Trophoblast cell (in vitro differentiated cells and primary cell): ENCODE measurements around the gene MAGI1.
"Not testable (repeated sequence)": the region's sequence is repeated elsewhere in the genome, so short reads cannot be mapped to it uniquely, and the experiment has no call there.

Source experiments
- DNase-seq, 2 donors: peaks; one replicate each; pipeline ENCODE4 v3.0.0-alpha.2; 2016
- H2AFZ ChIP-seq: 2 replicates; pipeline ENCODE4 v1.6.1; 2013; ENCODE audit warnings: low read length, moderate library complexity, mild to moderate bottlenecking; ENCODE audit not compliant: insufficient read depth, poor library complexity
- H2AK5ac ChIP-seq: 2 replicates; pipeline ENCODE4 v1.6.1; 2013; ENCODE audit warnings: mild to moderate bottlenecking, low read length
- H2BK120ac ChIP-seq: 2 replicates; pipeline ENCODE4 v1.6.1; 2013; ENCODE audit warnings: low read length, mild to moderate bottlenecking, moderate library complexity; ENCODE audit not compliant: insufficient read depth, poor library complexity
- H2BK12ac ChIP-seq: 2 replicates; pipeline ENCODE4 v1.6.1; 2013; ENCODE audit warnings: mild to moderate bottlenecking, low read length, moderate library complexity
- H2BK5ac ChIP-seq: 2 replicates; pipeline ENCODE4 v1.6.1; 2013; ENCODE audit warnings: low read length, low read depth, moderate library complexity, mild to moderate bottlenecking; ENCODE audit not compliant: poor library complexity
- H3K14ac ChIP-seq: 2 replicates; pipeline ENCODE4 v1.6.1; 2013; ENCODE audit warnings: mild to moderate bottlenecking, low read length
- H3K18ac ChIP-seq: 2 replicates; pipeline ENCODE4 v1.6.1; 2013; ENCODE audit warnings: mild to moderate bottlenecking, low read length
- H3K23ac ChIP-seq: 2 replicates; pipeline ENCODE4 v1.6.1; 2013; ENCODE audit warnings: low read length
- H3K27ac ChIP-seq: 2 replicates; pipeline ENCODE4 v1.5.1; 2013; ENCODE audit warnings: low read depth, mild to moderate bottlenecking, inconsistent platforms, low read length, moderate library complexity
- H3K27me3 ChIP-seq: 2 replicates; pipeline ENCODE4 v1.6.1; 2013; ENCODE audit warnings: inconsistent platforms, mild to moderate bottlenecking, low read length, moderate library complexity; ENCODE audit not compliant: insufficient read depth
- H3K36me3 ChIP-seq, 2 experiments: 1 replicate in 1 of 2; 2 replicates in 1 of 2; pipeline ENCODE4 v1.6.1; 2013; ENCODE audit warnings: low read length in 2 of 2, mild to moderate bottlenecking in 2 of 2, moderate library complexity in 1 of 2; ENCODE audit not compliant: insufficient read depth in 2 of 2, control insufficient read depth in 1 of 2
- H3K4ac ChIP-seq: 2 replicates; pipeline ENCODE4 v1.6.1; 2013; ENCODE audit warnings: low read depth, mild to moderate bottlenecking, low read length, moderate library complexity
- H3K4me1 ChIP-seq, 2 experiments: 1 replicate in 1 of 2; 2 replicates in 1 of 2; pipeline ENCODE4 v1.6.1; 2013; ENCODE audit warnings: low read length in 2 of 2, mild to moderate bottlenecking in 2 of 2, moderate library complexity in 1 of 2; ENCODE audit not compliant: insufficient read depth in 2 of 2, control insufficient read depth in 1 of 2
- H3K4me2 ChIP-seq: 2 replicates; pipeline ENCODE4 v1.6.1; 2013; ENCODE audit warnings: inconsistent platforms, mild to moderate bottlenecking, low read length, moderate library complexity
- H3K4me3 ChIP-seq: 2 replicates; pipeline ENCODE4 v1.5.1; 2013; ENCODE audit warnings: mild to moderate bottlenecking, low read depth, low read length, inconsistent platforms
- H3K79me1 ChIP-seq: one replicate; pipeline ENCODE4 v1.6.1; 2013; ENCODE audit warnings: low read length
- H3K79me2 ChIP-seq: 2 replicates; pipeline ENCODE4 v1.6.1; 2013; ENCODE audit warnings: low read length, mild to moderate bottlenecking; ENCODE audit not compliant: control insufficient read depth, insufficient read depth, poor library complexity
- H3K9ac ChIP-seq: 2 replicates; pipeline ENCODE4 v1.6.1; 2013; ENCODE audit warnings: mild to moderate bottlenecking, low read length
- H3K9me3 ChIP-seq: 2 replicates; pipeline ENCODE4 v1.6.1; 2013; ENCODE audit warnings: low read depth, mild to moderate bottlenecking, control low read depth, inconsistent platforms, low read length; ENCODE audit not compliant: insufficient read depth
- H4K12ac ChIP-seq: 2 replicates; pipeline ENCODE4 v1.6.1; 2013; ENCODE audit warnings: low read depth, mild to moderate bottlenecking, low read length, moderate library complexity
- H4K8ac ChIP-seq: 2 replicates; pipeline ENCODE4 v1.6.1; 2013; ENCODE audit warnings: low read depth, mild to moderate bottlenecking, low read length, moderate library complexity
- H4K91ac ChIP-seq: one replicate; pipeline ENCODE4 v1.6.1; 2013; ENCODE audit warnings: low read depth, mild to moderate bottlenecking, low read length, moderate library complexity
- WGBS: extraction: QIAGEN DNeasy Blood & Tissue Kit; methylation state at CpG from one replicate; pipeline ENCODE4 v1.1.7; 2013; ENCODE audit warnings: missing lambda C conversion rate; ENCODE audit not compliant: insufficient read length, insufficient coverage; ENCODE audit errors: extremely low coverage; 5-methylcytosine and 5-hydroxymethylcytosine counted together

Gene MAGI1

GRCh38 chr3:65719639-65720038 is 319.1 kb downstream of the MAGI1 start:
- H2BK5ac ChIP-seq, H3K4ac ChIP-seq, H3K27me3 ChIP-seq, H4K91ac ChIP-seq, H4K8ac ChIP-seq, DNase-seq, H3K79me2 ChIP-seq, H3K23ac ChIP-seq, H2BK120ac ChIP-seq, H3K18ac ChIP-seq, H2BK12ac ChIP-seq, H3K4me1 ChIP-seq, H3K27ac ChIP-seq, H2AFZ ChIP-seq, H3K79me1 ChIP-seq, H3K9ac ChIP-seq, H3K4me3 ChIP-seq, H3K9me3 ChIP-seq, H3K4me2 ChIP-seq, H3K14ac ChIP-seq, H2AK5ac ChIP-seq, H4K12ac ChIP-seq, H3K36me3 ChIP-seq: not testable (repeated sequence)
- no CpG with 5 or more reads among the region's 1 CpG for WGBS

- Histone ChIP-seq H3K23ac (no peak overlapping the region), H2AFZ (no peak overlapping the region), H3K18ac (no peak overlapping the region), H2BK5ac (no peak overlapping the region), H2AK5ac (no peak overlapping the region), H2BK12ac (no peak overlapping the region), H3K14ac (no peak overlapping the region), H3K27ac (no peak overlapping the region), H3K4me2 (no peak overlapping the region), H3K4me1 (peaks cover 0 to 13% of the 10 kb centered on the region in 2 experiments), H2BK120ac (no peak overlapping the region), H4K91ac (no peak overlapping the region), H3K4me3 (no peak overlapping the region), H3K4ac (no peak overlapping the region), H3K79me2 (no peaks in the 10 kb centered on the region), H3K79me1 (no peaks in the 10 kb centered on the region), H3K9ac (no peak overlapping the region), H3K36me3 (no peaks in the 10 kb centered on the region), H4K8ac (no peak overlapping the region), H3K27me3 (no peaks in the 10 kb centered on the region), H4K12ac (no peak overlapping the region), H3K9me3 (no peaks in the 10 kb centered on the region)
- no peak for DNase-seq
- no CpG with 5 or more reads among the region's 4 CpGs for WGBS
Observed at GRCh38 chr3:65717676-65718346, 320.9 kb downstream of the MAGI1 start.

- Histone ChIP-seq H3K27ac (no peak overlapping the region), H3K4me3 (no peak overlapping the region), H3K9ac (no peak overlapping the region), H3K27me3 (no peaks in the 10 kb centered on the region), H3K9me3 (no peaks in the 10 kb centered on the region), H4K12ac (no peak overlapping the region), H4K91ac (no peak overlapping the region), H4K8ac (no peak overlapping the region), H3K18ac (no peak overlapping the region), H3K36me3 (no peaks in the 10 kb centered on the region), H3K4me2 (no peak overlapping the region), H2BK12ac (no peak overlapping the region), H3K4me1 (peaks cover 0 to 11% of the 10 kb centered on the region in 2 experiments), H2AFZ (no peak overlapping the region), H2BK120ac (no peak overlapping the region), H3K4ac (no peak overlapping the region), H2AK5ac (no peak overlapping the region), H3K14ac (no peak overlapping the region), H2BK5ac (no peak overlapping the region), H3K23ac (no peak overlapping the region), H3K79me1 (no peaks in the 10 kb centered on the region), H3K79me2 (no peaks in the 10 kb centered on the region)
- DNase-seq, result no peak
- 100% methylated on average over 1 of the region's 4 CpGs for WGBS
Observed at GRCh38 chr3:65716071-65716751, 322.5 kb downstream of the MAGI1 start.

- Histone ChIP-seq H3K36me3 (no peaks in the 10 kb centered on the region), H3K14ac (no peak overlapping the region), H3K4me1 (peaks cover 0 to 11% of the 10 kb centered on the region in 2 experiments), H3K4me2 (no peak overlapping the region), H4K91ac (no peak overlapping the region), H2AFZ (no peak overlapping the region), H3K27ac (peak overlapping the region; percentile 72), H2BK5ac (no peak overlapping the region), H3K23ac (no peak overlapping the region), H4K8ac (no peak overlapping the region), H3K18ac (no peak overlapping the region), H2BK12ac (no peak overlapping the region), H2AK5ac (no peak overlapping the region), H3K9me3 (no peaks in the 10 kb centered on the region), H2BK120ac (no peak overlapping the region), H3K27me3 (no peaks in the 10 kb centered on the region), H3K9ac (no peak overlapping the region), H3K4me3 (no peak overlapping the region), H3K79me1 (no peaks in the 10 kb centered on the region), H3K4ac (no peak overlapping the region), H3K79me2 (no peaks in the 10 kb centered on the region), H4K12ac (no peak overlapping the region)
- DNase-seq, result no peak
- WGBS, result no CpG with 5 or more reads among the region's 6 CpGs
Observed at GRCh38 chr3:65714134-65714533, 324.6 kb downstream of the MAGI1 start.
